H1 (cell line): ENCODE measurements around the gene RAET1L.

Source experiments
- BRCA1 ChIP-seq: IDR thresholded peaks from 2 replicates; pipeline ENCODE4 v1.6.1; 2012; ENCODE audit warnings: low read depth, low read length, improper control_type of control experiment
- EGR1 ChIP-seq: IDR thresholded peaks from 2 replicates; pipeline ENCODE4 v1.6.1; 2011; ENCODE audit warnings: low read depth, low read length, borderline replicate concordance
- EP300 ChIP-seq, 2 experiments: IDR thresholded peaks; 1 replicate in 1 of 2; 2 replicates in 1 of 2; pipeline ENCODE4 v1.6.1; 2011 to 2012; ENCODE audit warnings: low read depth in 2 of 2, low read length in 2 of 2, mild to moderate bottlenecking in 2 of 2, borderline replicate concordance in 1 of 2, inconsistent platforms in 1 of 2, moderate library complexity in 1 of 2
- PHF8 ChIP-seq: fragments of 200-600 bp; sonication (generic); conservative IDR thresholded peaks from 2 replicates; pipeline ENCODE4 v1.7.1; 2012; ENCODE audit warnings: low read depth, mild to moderate bottlenecking, inconsistent platforms, low read length, moderate library complexity
- POLR2A ChIP-seq, 2 experiments: IDR thresholded peaks; 1 replicate in 1 of 2; 2 replicates in 1 of 2; pipeline ENCODE4 v1.6.1; 2011; ENCODE audit warnings: low read depth in 2 of 2, low read length in 2 of 2, mild to moderate bottlenecking in 2 of 2; ENCODE audit errors: control extremely low read depth in 1 of 2
- RAD21 ChIP-seq, 2 experiments: IDR thresholded peaks in 1 of 2; conservative IDR thresholded peaks in 1 of 2; 2 replicates each; pipeline ENCODE4 v1.6.1; 2011; ENCODE audit warnings: low read depth in 2 of 2, low read length in 2 of 2, improper control_type of control experiment in 1 of 2, inconsistent platforms in 1 of 2, mild to moderate bottlenecking in 1 of 2, moderate library complexity in 1 of 2
- RFX5 ChIP-seq: IDR thresholded peaks from 2 replicates; pipeline ENCODE4 v1.6.1; 2011; ENCODE audit warnings: low read depth, low read length, improper control_type of control experiment, borderline replicate concordance
- TBP ChIP-seq: IDR thresholded peaks from 2 replicates; pipeline ENCODE4 v1.6.1; 2011; ENCODE audit warnings: low read depth, low read length, improper control_type of control experiment
- YY1 ChIP-seq: IDR thresholded peaks from 2 replicates; pipeline ENCODE4 v1.6.1; 2011; ENCODE audit warnings: low read depth, mild to moderate bottlenecking, low read length
- TF ChIP-seq, protein P1 (sequence below), 3 experiments: IDR thresholded peaks; 1 replicate in 2 of 3; 2 replicates in 1 of 3; pipeline versions ENCODE4 v1.5.1 to v1.6.1; 2011; ENCODE audit warnings: low read length in 3 of 3, mild to moderate bottlenecking in 3 of 3, inconsistent platforms in 2 of 3, low read depth in 1 of 3, moderate library complexity in 1 of 3; ENCODE audit not compliant: insufficient read depth in 1 of 3; ENCODE audit errors: control extremely low read depth in 1 of 3
- TF ChIP-seq, protein P2 (sequence below): IDR thresholded peaks from 2 replicates; pipeline ENCODE4 v1.6.1; 2012; ENCODE audit warnings: inconsistent platforms

DNA sequence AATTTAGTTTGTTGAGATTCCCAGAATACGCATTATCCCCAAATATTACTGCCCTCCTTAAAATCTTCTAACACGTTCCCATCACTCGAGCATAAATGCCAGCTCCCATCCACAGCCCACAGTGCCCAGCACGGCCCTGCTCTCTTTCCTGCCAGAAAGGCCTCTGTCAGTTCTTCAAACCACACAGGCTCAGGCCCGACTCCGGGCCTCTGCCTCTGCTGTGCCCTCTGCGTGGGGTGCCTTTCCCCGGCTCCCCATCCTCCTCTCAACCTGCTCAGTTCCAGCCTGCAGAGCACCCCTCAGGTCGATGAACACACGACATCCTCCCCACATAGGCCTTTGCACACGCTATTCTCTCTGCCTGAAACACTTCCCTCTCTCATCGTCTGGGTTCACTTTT lies 30.8 kb upstream of the RAET1L start:
- TF ChIP-seq, protein P1, sequence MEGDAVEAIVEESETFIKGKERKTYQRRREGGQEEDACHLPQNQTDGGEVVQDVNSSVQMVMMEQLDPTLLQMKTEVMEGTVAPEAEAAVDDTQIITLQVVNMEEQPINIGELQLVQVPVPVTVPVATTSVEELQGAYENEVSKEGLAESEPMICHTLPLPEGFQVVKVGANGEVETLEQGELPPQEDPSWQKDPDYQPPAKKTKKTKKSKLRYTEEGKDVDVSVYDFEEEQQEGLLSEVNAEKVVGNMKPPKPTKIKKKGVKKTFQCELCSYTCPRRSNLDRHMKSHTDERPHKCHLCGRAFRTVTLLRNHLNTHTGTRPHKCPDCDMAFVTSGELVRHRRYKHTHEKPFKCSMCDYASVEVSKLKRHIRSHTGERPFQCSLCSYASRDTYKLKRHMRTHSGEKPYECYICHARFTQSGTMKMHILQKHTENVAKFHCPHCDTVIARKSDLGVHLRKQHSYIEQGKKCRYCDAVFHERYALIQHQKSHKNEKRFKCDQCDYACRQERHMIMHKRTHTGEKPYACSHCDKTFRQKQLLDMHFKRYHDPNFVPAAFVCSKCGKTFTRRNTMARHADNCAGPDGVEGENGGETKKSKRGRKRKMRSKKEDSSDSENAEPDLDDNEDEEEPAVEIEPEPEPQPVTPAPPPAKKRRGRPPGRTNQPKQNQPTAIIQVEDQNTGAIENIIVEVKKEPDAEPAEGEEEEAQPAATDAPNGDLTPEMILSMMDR (IDR thresholded peaks at IDR 0.05; ENCODE audit: control extremely low read depth in 1 of 3, insufficient read depth in 1 of 3, low read depth in 1 of 3, low read length in 3 of 3) = no peak
- TF ChIP-seq RFX5 (no peak), RAD21 (IDR thresholded peaks at IDR 0.05 in 1 of 2, conservative IDR thresholded peaks at IDR 0.05 in 1 of 2; ENCODE audit: low read depth in 2 of 2, low read length in 2 of 2) (no peak), EGR1 (no peak), TBP (no peak), POLR2A (IDR thresholded peaks at IDR 0.05; ENCODE audit: control extremely low read depth in 1 of 2, low read depth in 2 of 2, low read length in 2 of 2) (no peak), YY1 (no peak), BRCA1 (no peak), EP300 (IDR thresholded peaks at IDR 0.05; ENCODE audit: borderline replicate concordance in 1 of 2, low read depth in 2 of 2, low read length in 2 of 2) (no peak), PHF8 (no peak)
- TF ChIP-seq, protein P2, sequence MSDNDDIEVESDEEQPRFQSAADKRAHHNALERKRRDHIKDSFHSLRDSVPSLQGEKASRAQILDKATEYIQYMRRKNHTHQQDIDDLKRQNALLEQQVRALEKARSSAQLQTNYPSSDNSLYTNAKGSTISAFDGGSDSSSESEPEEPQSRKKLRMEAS = no peak
